ENCODE measurements around the gene SNUPN. TPM values are rescaled to one million over a fixed set of nuclear protein-coding genes. Genes with fewer than 3 reads are reported as not detected.

The SNUPN gene
- total RNA-seq, 1 experiment from 2014 or later = 27.9 TPM

DNA sequence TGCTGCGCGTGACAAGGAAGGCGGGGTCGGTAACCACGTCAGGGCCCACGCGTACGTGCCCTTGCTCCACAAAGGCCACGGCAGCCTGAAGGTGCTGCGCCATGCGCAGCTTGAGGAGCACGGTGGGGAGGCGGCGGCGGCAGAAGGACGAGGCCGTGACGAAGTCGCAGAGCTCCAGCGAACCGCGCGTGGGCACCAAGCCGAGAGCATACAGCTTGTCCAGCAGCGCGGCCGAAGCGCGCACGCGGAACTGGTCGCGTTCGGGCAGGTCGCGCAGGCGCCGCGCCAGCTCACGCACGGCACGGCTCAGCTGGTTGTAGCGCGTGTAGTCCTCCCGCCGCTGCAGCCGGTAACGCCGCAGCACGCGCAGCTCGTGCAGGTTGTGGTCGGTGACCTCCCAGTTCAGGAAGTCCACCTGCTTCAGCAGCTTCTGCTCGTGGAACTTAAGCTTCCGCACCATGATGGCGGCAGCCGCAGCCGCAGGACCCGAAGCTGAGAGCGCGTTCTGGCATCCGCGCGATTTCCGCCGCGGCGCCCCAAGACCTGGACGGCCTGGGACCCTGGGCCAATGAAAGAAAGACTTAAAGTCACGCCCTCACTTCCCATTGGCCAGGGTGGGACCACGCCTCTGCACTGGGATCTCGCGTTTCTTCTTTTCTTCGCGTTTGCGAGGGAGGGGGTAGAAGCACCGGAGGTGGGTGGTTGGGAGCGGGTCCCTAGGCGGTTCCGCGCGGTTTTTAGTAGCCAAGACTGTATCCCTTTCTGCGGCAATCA is 14.4 kb upstream of the SNUPN start, which contains the start of gene IMP3 (continued):
- TF ChIP-seq FOXP4 (CRISPR knock-in tag; IDR thresholded peaks at IDR 0.05) (peak; percentile 36; the same call in 1 of the 2 replicates), HMGA2 (CRISPR knock-in tag; IDR thresholded peaks at IDR 0.05) (no peak), ZSCAN18 (CRISPR knock-in tag; IDR thresholded peaks at IDR 0.05) (no peak), FOXP1 (CRISPR knock-in tag; IDR thresholded peaks at IDR 0.05; ENCODE audit: borderline replicate concordance) (peak; percentile 96), OVOL2 (CRISPR knock-in tag; IDR thresholded peaks at IDR 0.05; ENCODE audit: borderline replicate concordance) (no peak), TEAD4 (CRISPR knock-in tag; IDR thresholded peaks at IDR 0.05) (peak; percentile 74; the same call in 1 of the 2 replicates), NR2C2 (CRISPR knock-in tag; IDR thresholded peaks at IDR 0.05) (no peak), ZNF532 (CRISPR knock-in tag; IDR thresholded peaks at IDR 0.05; ENCODE audit: borderline replicate concordance) (no peak), IRF1 (CRISPR knock-in tag; IDR thresholded peaks at IDR 0.05) (peak; percentile 76; the same call in 1 of the 2 replicates), TCF7 (CRISPR knock-in tag; IDR thresholded peaks at IDR 0.05; ENCODE audit: low read depth) (peak; percentile 77), GABPB1 (CRISPR knock-in tag; IDR thresholded peaks at IDR 0.05) (peak; percentile 49), SP1 (CRISPR knock-in tag; conservative IDR thresholded peaks at IDR 0.05) (no peak; the same call in none of the 2 replicates), CREB1 (CRISPR knock-in tag; IDR thresholded peaks at IDR 0.05) (peak; percentile 80), NFATC4 (CRISPR knock-in tag; IDR thresholded peaks at IDR 0.05) (no peak), ZNF671 (CRISPR knock-in tag; IDR thresholded peaks at IDR 0.05) (no peak), TP53 (CRISPR knock-in tag; IDR thresholded peaks at IDR 0.05) (peak; percentile 80; the same call in 1 of the 2 replicates), CREM (CRISPR knock-in tag; IDR thresholded peaks at IDR 0.05) (peak; percentile 79)
- TF ChIP-seq, protein P1, sequence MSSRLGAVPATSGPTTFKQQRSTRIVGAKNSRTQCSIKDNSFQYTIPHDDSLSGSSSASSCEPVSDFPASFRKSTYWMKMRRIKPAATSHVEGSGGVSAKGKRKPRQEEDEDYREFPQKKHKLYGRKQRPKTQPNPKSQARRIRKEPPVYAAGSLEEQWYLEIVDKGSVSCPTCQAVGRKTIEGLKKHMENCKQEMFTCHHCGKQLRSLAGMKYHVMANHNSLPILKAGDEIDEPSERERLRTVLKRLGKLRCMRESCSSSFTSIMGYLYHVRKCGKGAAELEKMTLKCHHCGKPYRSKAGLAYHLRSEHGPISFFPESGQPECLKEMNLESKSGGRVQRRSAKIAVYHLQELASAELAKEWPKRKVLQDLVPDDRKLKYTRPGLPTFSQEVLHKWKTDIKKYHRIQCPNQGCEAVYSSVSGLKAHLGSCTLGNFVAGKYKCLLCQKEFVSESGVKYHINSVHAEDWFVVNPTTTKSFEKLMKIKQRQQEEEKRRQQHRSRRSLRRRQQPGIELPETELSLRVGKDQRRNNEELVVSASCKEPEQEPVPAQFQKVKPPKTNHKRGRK (CRISPR knock-in tag; IDR thresholded peaks at IDR 0.05; ENCODE audit: borderline replicate concordance) = no peak
- TF ChIP-seq, protein P2, sequence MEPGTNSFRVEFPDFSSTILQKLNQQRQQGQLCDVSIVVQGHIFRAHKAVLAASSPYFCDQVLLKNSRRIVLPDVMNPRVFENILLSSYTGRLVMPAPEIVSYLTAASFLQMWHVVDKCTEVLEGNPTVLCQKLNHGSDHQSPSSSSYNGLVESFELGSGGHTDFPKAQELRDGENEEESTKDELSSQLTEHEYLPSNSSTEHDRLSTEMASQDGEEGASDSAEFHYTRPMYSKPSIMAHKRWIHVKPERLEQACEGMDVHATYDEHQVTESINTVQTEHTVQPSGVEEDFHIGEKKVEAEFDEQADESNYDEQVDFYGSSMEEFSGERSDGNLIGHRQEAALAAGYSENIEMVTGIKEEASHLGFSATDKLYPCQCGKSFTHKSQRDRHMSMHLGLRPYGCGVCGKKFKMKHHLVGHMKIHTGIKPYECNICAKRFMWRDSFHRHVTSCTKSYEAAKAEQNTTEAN (CRISPR knock-in tag; IDR thresholded peaks at IDR 0.05) = peak; percentile 85; the same call in 1 of the 2 replicates
- TF ChIP-seq, protein P3, sequence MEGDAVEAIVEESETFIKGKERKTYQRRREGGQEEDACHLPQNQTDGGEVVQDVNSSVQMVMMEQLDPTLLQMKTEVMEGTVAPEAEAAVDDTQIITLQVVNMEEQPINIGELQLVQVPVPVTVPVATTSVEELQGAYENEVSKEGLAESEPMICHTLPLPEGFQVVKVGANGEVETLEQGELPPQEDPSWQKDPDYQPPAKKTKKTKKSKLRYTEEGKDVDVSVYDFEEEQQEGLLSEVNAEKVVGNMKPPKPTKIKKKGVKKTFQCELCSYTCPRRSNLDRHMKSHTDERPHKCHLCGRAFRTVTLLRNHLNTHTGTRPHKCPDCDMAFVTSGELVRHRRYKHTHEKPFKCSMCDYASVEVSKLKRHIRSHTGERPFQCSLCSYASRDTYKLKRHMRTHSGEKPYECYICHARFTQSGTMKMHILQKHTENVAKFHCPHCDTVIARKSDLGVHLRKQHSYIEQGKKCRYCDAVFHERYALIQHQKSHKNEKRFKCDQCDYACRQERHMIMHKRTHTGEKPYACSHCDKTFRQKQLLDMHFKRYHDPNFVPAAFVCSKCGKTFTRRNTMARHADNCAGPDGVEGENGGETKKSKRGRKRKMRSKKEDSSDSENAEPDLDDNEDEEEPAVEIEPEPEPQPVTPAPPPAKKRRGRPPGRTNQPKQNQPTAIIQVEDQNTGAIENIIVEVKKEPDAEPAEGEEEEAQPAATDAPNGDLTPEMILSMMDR (IDR thresholded peaks at IDR 0.05) = no peak
- TF ChIP-seq, protein P4, sequence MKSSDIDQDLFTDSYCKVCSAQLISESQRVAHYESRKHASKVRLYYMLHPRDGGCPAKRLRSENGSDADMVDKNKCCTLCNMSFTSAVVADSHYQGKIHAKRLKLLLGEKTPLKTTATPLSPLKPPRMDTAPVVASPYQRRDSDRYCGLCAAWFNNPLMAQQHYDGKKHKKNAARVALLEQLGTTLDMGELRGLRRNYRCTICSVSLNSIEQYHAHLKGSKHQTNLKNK (CRISPR knock-in tag; IDR thresholded peaks at IDR 0.05) = no peak

All from WTC11 (cell line).